ENCODE data around the gene FANCF.

The FANCF gene

GRCh38 chr11:22626573-22627239 is 1.1 kb upstream of the FANCF start:
- no peak for DNase-seq (ENCODE audit: low read depth)

- peak; percentile 65 for DNase-seq (ENCODE audit: low read depth)
Measured at GRCh38 chr11:22624742-22625447, 728 bp downstream of the FANCF start.

- no peak for DNase-seq (ENCODE audit: low read depth)
Measured at GRCh38 chr11:22617868-22618267, 7.8 kb downstream of the FANCF start.

GRCh38 chr11:22603933-22604332 is 21.7 kb downstream of the FANCF start:
- no peak for DNase-seq (ENCODE audit: low read depth)

- no peak for DNase-seq (ENCODE audit: low read depth)
Measured at GRCh38 chr11:22602504-22602903, 23.1 kb downstream of the FANCF start.

DNA sequence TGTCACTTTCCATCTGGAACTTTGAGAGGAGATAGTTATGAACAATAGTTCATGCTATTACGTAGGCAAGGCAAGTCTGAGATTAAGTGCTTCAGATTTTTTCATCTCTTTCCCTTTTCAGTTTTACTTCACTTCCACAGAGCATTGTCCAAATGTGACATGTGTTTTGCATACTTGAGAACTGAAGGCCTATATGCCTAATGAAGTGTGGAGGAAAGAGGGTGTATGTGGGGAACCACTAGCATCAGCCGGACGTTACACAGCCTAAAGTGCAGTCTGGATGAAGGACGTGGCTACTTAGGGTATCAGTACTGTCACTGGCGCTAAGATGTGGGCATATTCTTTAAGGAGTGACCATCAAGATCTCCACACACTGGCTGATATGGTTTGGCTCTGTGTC is 26.2 kb downstream of the FANCF start:
- no peak for DNase-seq (ENCODE audit: low read depth)

DNA sequence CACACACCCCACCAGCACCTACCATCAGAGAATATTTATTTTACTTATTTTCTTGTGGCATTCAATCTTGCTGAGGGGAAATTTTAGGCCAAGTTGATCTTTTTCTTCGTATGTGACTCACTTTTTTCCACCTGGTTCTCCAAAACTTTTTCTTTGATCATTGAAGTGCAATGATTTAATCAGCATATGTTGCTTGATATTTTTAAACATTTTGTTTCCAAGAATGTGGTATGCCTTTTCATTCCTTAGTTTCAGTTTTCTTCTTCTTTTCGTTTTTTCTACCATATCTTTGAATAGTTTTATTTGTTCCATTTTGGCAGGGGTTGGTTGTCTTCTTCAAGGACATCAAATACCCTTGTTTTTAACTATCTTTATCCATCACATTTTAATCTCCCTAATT is 28.6 kb downstream of the FANCF start:
- DNase-seq (ENCODE audit: low read depth) = no peak

- no peak for DNase-seq (ENCODE audit: low read depth)
Measured at GRCh38 chr11:22584976-22585375, 40.6 kb downstream of the FANCF start.

GRCh38 chr11:22583963-22584492 is 41.6 kb downstream of the FANCF start:
- DNase-seq (ENCODE audit: low read depth) = no peak

- DNase-seq (ENCODE audit: low read depth) = no peak
Measured at GRCh38 chr11:22582151-22582410, 43.5 kb downstream of the FANCF start.

DNA sequence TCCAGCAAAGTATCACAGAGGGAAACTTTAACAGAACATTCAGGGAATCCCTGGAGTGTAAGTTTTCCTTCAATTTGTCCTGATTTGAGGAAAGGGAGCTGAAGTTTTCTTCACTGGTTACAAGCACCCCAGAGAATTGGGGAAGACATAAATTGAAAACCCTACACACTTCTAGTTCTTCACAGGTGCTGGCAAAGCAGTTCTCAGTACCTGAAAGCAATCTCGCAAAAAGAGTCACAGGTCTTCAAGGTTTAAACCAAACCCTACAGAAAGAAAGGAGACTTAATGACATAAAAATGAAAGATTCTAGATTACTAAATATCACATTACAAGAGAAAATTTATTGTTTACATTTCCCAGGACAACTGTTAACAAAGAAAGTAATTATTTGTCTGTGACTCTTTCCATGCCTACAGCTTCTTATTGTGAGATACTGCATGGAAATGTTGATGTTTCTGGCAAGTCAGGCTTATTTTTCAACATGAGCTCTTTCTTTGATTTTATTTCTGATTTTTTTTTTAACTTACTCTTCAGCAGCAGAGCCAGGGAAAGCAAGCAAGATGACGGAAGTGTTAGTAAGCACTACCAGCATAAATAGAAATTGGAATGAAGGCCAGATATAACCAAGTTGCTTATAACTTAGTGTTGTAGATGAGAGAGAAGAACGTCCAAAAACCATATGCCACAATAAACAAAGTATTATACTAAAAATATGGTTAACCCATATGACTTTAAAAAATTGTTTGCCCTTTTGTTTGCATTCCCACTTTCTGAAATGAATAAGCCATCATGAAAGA is 44.1 kb downstream of the FANCF start:
- no peak for DNase-seq (ENCODE audit: low read depth)

GRCh38 chr11:22577854-22578253 is 47.8 kb downstream of the FANCF start:
- no peak for DNase-seq (ENCODE audit: low read depth)

Data from EH (cell line).